GM06990 (cell line): ENCODE data around the gene ADAMTS14.

Experiments
- DNase-seq: peaks from one replicate; pipeline ENCODE4 v3.0.0-alpha.2; 2011; ENCODE audit not compliant: insufficient read length; ENCODE audit errors: extremely low read depth
- H3K27me3 ChIP-seq: replicated peaks from 2 replicates; pipeline ENCODE4 v1.6.0; 2011; ENCODE audit warnings: low read length; ENCODE audit not compliant: control insufficient read depth, insufficient read depth
- H3K36me3 ChIP-seq: 2 replicates; pipeline ENCODE4 v1.5.1; 2011; ENCODE audit warnings: low read length; ENCODE audit not compliant: control insufficient read depth, insufficient read depth
- H3K4me3 ChIP-seq: replicated peaks from 2 replicates; pipeline ENCODE4 v1.5.1; 2011; ENCODE audit warnings: low read depth, mild to moderate bottlenecking, control low read depth, low read length
- CTCF ChIP-seq: IDR thresholded peaks from 2 replicates; pipeline ENCODE4 v1.5.1; 2011; ENCODE audit warnings: low read length, control low read depth, mild to moderate bottlenecking, inconsistent platforms; ENCODE audit not compliant: insufficient read depth, poor library complexity, severe bottlenecking

Gene ADAMTS14

GRCh38 chr10:70692043-70692603, 19.8 kb downstream of the ADAMTS14 start:
- no peak for DNase-seq
- H3K4me3 ChIP-seq, result no peak overlapping the region
- H3K27me3 ChIP-seq, result no peaks in the 10 kb centered on the region; the same call in 1 of the 2 replicates
- TF ChIP-seq CTCF, result no peak
- H3K36me3 ChIP-seq, result no peaks in the 10 kb centered on the region

GRCh38 chr10:70693619-70694335, 21.5 kb downstream of the ADAMTS14 start:
- TF ChIP-seq CTCF, result no peak
- DNase-seq, result no peak
- H3K36me3 ChIP-seq, result no peaks in the 10 kb centered on the region
- no peaks in the 10 kb centered on the region; the same call in 1 of the 2 replicates for H3K27me3 ChIP-seq
- H3K4me3 ChIP-seq, result no peak overlapping the region

GRCh38 chr10:70694418-70695141, 22.3 kb downstream of the ADAMTS14 start:
- Histone ChIP-seq H3K36me3 (no peaks in the 10 kb centered on the region), H3K27me3 (no peaks in the 10 kb centered on the region; the same call in 1 of the 2 replicates), H3K4me3 (no peak overlapping the region)
- TF ChIP-seq CTCF, result no peak
- DNase-seq, result no peak

- H3K27me3 ChIP-seq, result no peaks in the 10 kb centered on the region; the same call in 1 of the 2 replicates
- no peak for TF ChIP-seq CTCF
- no peak for DNase-seq
Measured at GRCh38 chr10:70695241-70696030, 23.1 kb downstream of the ADAMTS14 start.

GRCh38 chr10:70698211-70698610, 25.9 kb downstream of the ADAMTS14 start:
- no peak for DNase-seq
- Histone ChIP-seq H3K4me3 (no peak overlapping the region), H3K36me3 (no peaks in the 10 kb centered on the region), H3K27me3 (no peaks in the 10 kb centered on the region; the same call in 1 of the 2 replicates)
- TF ChIP-seq CTCF, result no peak

More at GRCh38 chr10:70695241-70696030, 23.1 kb downstream of the ADAMTS14 start:
- H3K4me3 ChIP-seq, result no peak overlapping the region
- H3K36me3 ChIP-seq, result no peaks in the 10 kb centered on the region
